HepG2 (cell line): ENCODE measurements around the gene VSNL1. TPM values are rescaled to one million over a fixed set of nuclear protein-coding genes. Genes with fewer than 3 reads are reported as not detected.
A peak's percentile ranks its signal among the peaks of the same experiment; 100 is the strongest.

Source experiments
- ATAC-seq: fragments of 200-7000 bp; cut with Tn5 transposase; 3 replicates; pipeline ENCODE4 v1.9.1; 2020; ENCODE audit warnings: mild to moderate bottlenecking, moderate library complexity
- BruUV-seq: library from RNA; stranded (reverse); fragments of 400-500 nt; replicated peaks from 2 replicates; lab custom pipeline; 2021; lab: Mats Ljungman, UMichigan
- CTCF ChIA-PET: fragments of 300-600 bp; formaldehyde crosslinking; extraction: SDS; loops from one replicate; lab custom pipeline; 2021; ENCODE audit warnings: low total read pairs, inconsistent platforms, low intra/inter-chr PET ratio; lab: Yijun Ruan, JAX
- POLR2A ChIA-PET: fragments of 350-600 bp; sonication (Branson Sonifier 250); formaldehyde crosslinking; loops from one replicate; lab custom pipeline; 2020; ENCODE audit warnings: antibody characterized with exemption, inconsistent platforms; lab: Yijun Ruan, JAX
- DNase-seq: peaks from one replicate; pipeline ENCODE4 v3.0.0-alpha.2; 2015; ENCODE audit warnings: low spot score
- FAIRE-seq: peaks from 3 replicates; lab custom pipeline; 2011; peaks lifted over from hg19 to GRCh38; lab: Jason Lieb, UNC
- H2AFZ ChIP-seq: one replicate; pipeline ENCODE4 v1.6.1; 2011; ENCODE audit warnings: low read length, inconsistent platforms
- H3K27ac ChIP-seq: fragments of 300-600 bp; 3 replicates; pipeline ENCODE4 v1.8.0; 2011; ENCODE audit warnings: mixed run types, mild to moderate bottlenecking, mixed read lengths, low read length, inconsistent platforms; ENCODE audit not compliant: insufficient read depth; ENCODE audit errors: extremely low read length
- H3K27me3 ChIP-seq, 2 experiments: fragments of 200-600 bp in 1 of 2; 2 replicates in 1 of 2; 3 replicates in 1 of 2; pipeline versions ENCODE4 v1.6.0 to v1.8.0; 2011; ENCODE audit warnings: low read length in 2 of 2, mild to moderate bottlenecking in 2 of 2, moderate library complexity in 2 of 2, inconsistent platforms in 1 of 2; ENCODE audit not compliant: insufficient read depth in 2 of 2, control insufficient read depth in 1 of 2
- H3K36me3 ChIP-seq, 2 experiments: fragments of 200-600 bp in 1 of 2; replicated peaks in 1 of 2; 2 replicates in 1 of 2; 3 replicates in 1 of 2; pipeline versions ENCODE4 v1.5.1 to v1.8.0; 2011; ENCODE audit warnings: low read length in 2 of 2, inconsistent platforms in 1 of 2; ENCODE audit not compliant: insufficient read depth in 2 of 2, control insufficient read depth in 1 of 2
- H3K4me1 ChIP-seq: 2 replicates; pipeline ENCODE4 v1.5.1; 2012; ENCODE audit warnings: low read length, inconsistent platforms; ENCODE audit not compliant: insufficient read depth
- H3K4me2 ChIP-seq: 2 replicates; pipeline ENCODE4 v1.6.0; 2011; ENCODE audit warnings: low read depth, low read length, inconsistent platforms
- H3K4me3 ChIP-seq, 3 experiments: fragments of 200-600 bp in 1 of 3; sonication (generic), shearing (Covaris generic) in 1 of 3; replicated peaks in 1 of 3; 2 replicates each; pipeline ENCODE4 v1.5.1; 2011 to 2016; ENCODE audit warnings: low read length in 3 of 3, inconsistent platforms in 2 of 3, low read depth in 2 of 3, mild to moderate bottlenecking in 2 of 3, control low read depth in 1 of 3, mixed read lengths in 1 of 3; ENCODE audit not compliant: insufficient read depth in 1 of 3
- H3K79me2 ChIP-seq: one replicate; pipeline ENCODE4 v1.6.1; 2011; ENCODE audit warnings: low read length, inconsistent platforms; ENCODE audit not compliant: insufficient read depth
- H3K9ac ChIP-seq: 2 replicates; pipeline ENCODE4 v1.6.0; 2011; ENCODE audit warnings: mild to moderate bottlenecking, low read depth, low read length, inconsistent platforms; ENCODE audit not compliant: insufficient read depth
- H3K9me3 ChIP-seq: 2 replicates; pipeline ENCODE4 v1.5.1; 2012; ENCODE audit warnings: mild to moderate bottlenecking, low read length
- H4K20me1 ChIP-seq: 2 replicates; pipeline ENCODE4 v1.6.0; 2011; ENCODE audit warnings: inconsistent platforms, mild to moderate bottlenecking, low read length, moderate library complexity; ENCODE audit not compliant: insufficient read depth
- RFX1 ChIP-seq: fragments of 450-650 bp; IDR thresholded peaks from 2 replicates; pipeline ENCODE4 v1.6.1; 2017
- WGBS: methylation state at CpG from one replicate; pipeline ENCODE4 v1.1.6; 2017; ENCODE audit warnings: low lambda C conversion rate; 5-methylcytosine and 5-hydroxymethylcytosine counted together
- in situ Hi-C: cut with HindIII; loops from 2 replicates; pipeline ENCODE4 v1.10.0; 2017; ENCODE audit warnings: low pct_unique_long_range_greater_than_20kb; ENCODE audit not compliant: extremely low pct_ligation_motif_present
- intact Hi-C: fragments of 100-400 bp; cut with micrococcal nuclease; formaldehyde crosslinking; loops from one replicate; pipeline ENCODE4 v1.10.0; 2022; ENCODE audit not compliant: unreplicated experiment
- polyA plus RNA-seq, 8 experiments: library from polyadenylated mRNA; depleted of rRNA in 3 of 8; stranded (reverse) in 7 of 8; unstranded in 1 of 8; fragments of >200 nt; fragmentation: Illumina TruSeq in 4 of 8; extraction: Trizol in 4 of 8; gene quantifications; 2 replicates each; pipeline versions ENCODE4 v1.2.1 to v1.2.3, GENCODE V29; 2011 to 2016; ENCODE audit warnings: low read depth in 4 of 8, missing spikeins in 1 of 8, mixed read lengths in 1 of 8; ENCODE audit not compliant: insufficient read depth in 1 of 8
- total RNA-seq, 5 experiments: library from RNA; depleted of rRNA; stranded (reverse); fragments of >200 nt; fragmentation: Illumina TruSeq; extraction: Trizol; gene quantifications; 2 replicates each; pipeline ENCODE4 v1.2.3, GENCODE V29; 2016; ENCODE audit warnings: low read depth in 1 of 5
- TF ChIP-seq, protein P1 (sequence below): sonication (generic); formaldehyde crosslinking; conservative IDR thresholded peaks from 2 replicates; pipeline ENCODE4 v1.4.0; 2020; ENCODE audit warnings: missing genetic modification reagents
- TF ChIP-seq, protein P2 (sequence below): IDR thresholded peaks from 2 replicates; pipeline ENCODE4 v1.6.1; 2016; ENCODE audit warnings: low read depth, missing genetic modification reagents, missing compliant biosample characterization

The VSNL1 gene
- total and polyA plus RNA-seq, 2 of the 13 experiments (the other 11 are each of a cell fraction or from before 2014, with no cell fraction given): 63.2 to 95.9 TPM

DNA sequence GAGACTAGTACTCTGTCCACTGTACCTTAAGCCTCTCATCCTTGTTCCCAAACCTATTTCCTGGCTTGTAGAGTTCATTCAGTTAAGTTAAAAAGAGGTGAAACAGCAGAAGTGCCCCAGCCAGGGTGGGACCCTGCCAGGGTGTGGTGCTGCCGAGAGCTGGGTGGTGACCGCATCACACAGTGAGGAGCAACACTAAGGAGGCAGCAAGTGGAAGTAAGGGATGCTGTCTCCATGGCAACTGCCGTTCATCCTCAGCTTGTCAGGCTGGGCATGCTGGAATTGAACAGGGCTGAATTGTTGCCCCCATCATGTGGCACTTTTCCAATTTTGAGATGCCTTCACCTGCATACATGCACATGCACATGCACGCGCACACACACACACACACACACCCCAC is 77.0 kb downstream of the VSNL1 start:
- Histone ChIP-seq H3K36me3 (peaks cover 15 to 35% of the 10 kb centered on the region in 2 experiments; a peak in 4 of 5 replicates), H3K27ac (no peak overlapping the region), H3K9ac (no peak overlapping the region), H4K20me1 (no peaks in the 10 kb centered on the region), H3K4me3 (no peak overlapping the region), H3K27me3 (no peaks in the 10 kb centered on the region), H3K79me2 (no peaks in the 10 kb centered on the region), H2AFZ (no peak overlapping the region), H3K4me2 (no peak overlapping the region), H3K9me3 (no peaks in the 10 kb centered on the region), H3K4me1 (no peaks in the 10 kb centered on the region)
- ChIA-PET CTCF (no interaction called here), POLR2A (interaction anchor here (0.6 kb wide), 1 partner anchor 1520 kb away, joined by 3 read pairs; no protein-coding TSS in a partner anchor)
- no peak for DNase-seq
- intact Hi-C loops (no loop called here), in situ Hi-C loops (no loop called here)
- ATAC-seq: no peak
- TF ChIP-seq, protein P1, sequence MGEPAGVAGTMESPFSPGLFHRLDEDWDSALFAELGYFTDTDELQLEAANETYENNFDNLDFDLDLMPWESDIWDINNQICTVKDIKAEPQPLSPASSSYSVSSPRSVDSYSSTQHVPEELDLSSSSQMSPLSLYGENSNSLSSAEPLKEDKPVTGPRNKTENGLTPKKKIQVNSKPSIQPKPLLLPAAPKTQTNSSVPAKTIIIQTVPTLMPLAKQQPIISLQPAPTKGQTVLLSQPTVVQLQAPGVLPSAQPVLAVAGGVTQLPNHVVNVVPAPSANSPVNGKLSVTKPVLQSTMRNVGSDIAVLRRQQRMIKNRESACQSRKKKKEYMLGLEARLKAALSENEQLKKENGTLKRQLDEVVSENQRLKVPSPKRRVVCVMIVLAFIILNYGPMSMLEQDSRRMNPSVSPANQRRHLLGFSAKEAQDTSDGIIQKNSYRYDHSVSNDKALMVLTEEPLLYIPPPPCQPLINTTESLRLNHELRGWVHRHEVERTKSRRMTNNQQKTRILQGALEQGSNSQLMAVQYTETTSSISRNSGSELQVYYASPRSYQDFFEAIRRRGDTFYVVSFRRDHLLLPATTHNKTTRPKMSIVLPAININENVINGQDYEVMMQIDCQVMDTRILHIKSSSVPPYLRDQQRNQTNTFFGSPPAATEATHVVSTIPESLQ (CRISPR knock-in tag): no peak
- TF ChIP-seq, protein P2, sequence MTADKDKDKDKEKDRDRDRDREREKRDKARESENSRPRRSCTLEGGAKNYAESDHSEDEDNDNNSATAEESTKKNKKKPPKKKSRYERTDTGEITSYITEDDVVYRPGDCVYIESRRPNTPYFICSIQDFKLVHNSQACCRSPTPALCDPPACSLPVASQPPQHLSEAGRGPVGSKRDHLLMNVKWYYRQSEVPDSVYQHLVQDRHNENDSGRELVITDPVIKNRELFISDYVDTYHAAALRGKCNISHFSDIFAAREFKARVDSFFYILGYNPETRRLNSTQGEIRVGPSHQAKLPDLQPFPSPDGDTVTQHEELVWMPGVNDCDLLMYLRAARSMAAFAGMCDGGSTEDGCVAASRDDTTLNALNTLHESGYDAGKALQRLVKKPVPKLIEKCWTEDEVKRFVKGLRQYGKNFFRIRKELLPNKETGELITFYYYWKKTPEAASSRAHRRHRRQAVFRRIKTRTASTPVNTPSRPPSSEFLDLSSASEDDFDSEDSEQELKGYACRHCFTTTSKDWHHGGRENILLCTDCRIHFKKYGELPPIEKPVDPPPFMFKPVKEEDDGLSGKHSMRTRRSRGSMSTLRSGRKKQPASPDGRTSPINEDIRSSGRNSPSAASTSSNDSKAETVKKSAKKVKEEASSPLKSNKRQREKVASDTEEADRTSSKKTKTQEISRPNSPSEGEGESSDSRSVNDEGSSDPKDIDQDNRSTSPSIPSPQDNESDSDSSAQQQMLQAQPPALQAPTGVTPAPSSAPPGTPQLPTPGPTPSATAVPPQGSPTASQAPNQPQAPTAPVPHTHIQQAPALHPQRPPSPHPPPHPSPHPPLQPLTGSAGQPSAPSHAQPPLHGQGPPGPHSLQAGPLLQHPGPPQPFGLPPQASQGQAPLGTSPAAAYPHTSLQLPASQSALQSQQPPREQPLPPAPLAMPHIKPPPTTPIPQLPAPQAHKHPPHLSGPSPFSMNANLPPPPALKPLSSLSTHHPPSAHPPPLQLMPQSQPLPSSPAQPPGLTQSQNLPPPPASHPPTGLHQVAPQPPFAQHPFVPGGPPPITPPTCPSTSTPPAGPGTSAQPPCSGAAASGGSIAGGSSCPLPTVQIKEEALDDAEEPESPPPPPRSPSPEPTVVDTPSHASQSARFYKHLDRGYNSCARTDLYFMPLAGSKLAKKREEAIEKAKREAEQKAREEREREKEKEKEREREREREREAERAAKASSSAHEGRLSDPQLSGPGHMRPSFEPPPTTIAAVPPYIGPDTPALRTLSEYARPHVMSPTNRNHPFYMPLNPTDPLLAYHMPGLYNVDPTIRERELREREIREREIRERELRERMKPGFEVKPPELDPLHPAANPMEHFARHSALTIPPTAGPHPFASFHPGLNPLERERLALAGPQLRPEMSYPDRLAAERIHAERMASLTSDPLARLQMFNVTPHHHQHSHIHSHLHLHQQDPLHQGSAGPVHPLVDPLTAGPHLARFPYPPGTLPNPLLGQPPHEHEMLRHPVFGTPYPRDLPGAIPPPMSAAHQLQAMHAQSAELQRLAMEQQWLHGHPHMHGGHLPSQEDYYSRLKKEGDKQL (CRISPR knock-in tag): no peak
- 0 out of 2 replicates have a peak, but pooled peaks have one; percentile 11 for TF ChIP-seq RFX1
- BruUV-seq: no TSS peak
- 95% methylated on average over 5 of the region's 5 CpGs for WGBS
- FAIRE-seq: no peak
